Activated naive CD8-positive, alpha-beta T cell treated with anti-CD3 and anti-CD28 coated beads, Interleukin-2, amount 50 U/mL, for 24 hours (primary cell): ENCODE data around the gene MARK4.

Experiments used
- ATAC-seq: fragments of 150-1000 bp; cut with Tn5 transposase; one replicate; pipeline ENCODE4 v1.10.0; 2021
- DNase-seq: peaks from one replicate; pipeline ENCODE4 v3.0.0; 2021
- H3K27ac Mint-ChIP-seq: one replicate; pipeline ENCODE4 v1.8.0; 2021; ENCODE audit warnings: mild to moderate bottlenecking, mixed read lengths
- H3K27me3 Mint-ChIP-seq: one replicate; pipeline ENCODE4 v1.8.0; 2021; ENCODE audit warnings: mixed read lengths
- H3K36me3 Mint-ChIP-seq: one replicate; pipeline ENCODE4 v1.8.0; 2021; ENCODE audit warnings: low read depth, mixed read lengths
- H3K4me1 Mint-ChIP-seq: one replicate; pipeline ENCODE4 v1.8.0; 2021; ENCODE audit warnings: mixed read lengths
- H3K4me3 Mint-ChIP-seq: one replicate; pipeline ENCODE4 v1.8.0; 2021; ENCODE audit warnings: mild to moderate bottlenecking, moderate library complexity, mixed read lengths
- H3K9me3 Mint-ChIP-seq: one replicate; pipeline ENCODE4 v1.8.0; 2021; ENCODE audit warnings: mixed read lengths

The MARK4 gene

DNA sequence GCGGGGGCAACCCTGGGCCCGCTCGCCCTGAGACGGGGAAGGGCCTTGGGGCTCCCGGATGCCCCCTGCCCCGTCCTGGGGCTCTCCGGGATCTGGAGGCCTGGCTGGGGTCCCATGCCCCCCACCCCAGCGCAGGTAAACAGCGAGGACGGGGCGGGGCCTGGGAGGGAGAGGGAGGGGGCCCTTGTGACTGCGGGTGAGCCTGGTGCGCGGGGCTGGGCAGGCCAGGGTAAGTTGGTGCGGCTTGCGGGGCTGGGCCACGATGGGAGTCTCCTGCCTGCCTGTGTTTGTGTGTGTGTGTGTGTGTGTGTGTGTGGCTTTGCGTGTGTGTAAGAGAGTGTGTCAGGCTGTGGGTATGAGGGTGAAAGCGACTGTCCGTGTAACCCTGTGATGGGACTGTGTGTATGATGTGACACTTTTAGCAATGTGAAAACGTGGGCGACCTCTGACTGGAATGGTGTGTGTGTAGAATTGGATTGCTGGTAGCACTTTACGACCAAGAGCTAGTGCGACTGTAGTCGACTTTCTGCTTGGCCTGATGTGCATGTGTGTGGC, 89.9 kb downstream of the MARK4 start:
- ATAC-seq (peak; percentile 6), DNase-seq (no peak)
- no peaks in the 10 kb centered on the region for H3K9me3 Mint-ChIP-seq
- H3K36me3 Mint-ChIP-seq, result no peaks in the 10 kb centered on the region
- H3K27me3 Mint-ChIP-seq, result peaks cover 31% of the 10 kb centered on the region
- no peak overlapping the region for H3K4me3 Mint-ChIP-seq
- H3K4me1 Mint-ChIP-seq, result peaks cover 3% of the 10 kb centered on the region
- no peak overlapping the region for H3K27ac Mint-ChIP-seq

DNA sequence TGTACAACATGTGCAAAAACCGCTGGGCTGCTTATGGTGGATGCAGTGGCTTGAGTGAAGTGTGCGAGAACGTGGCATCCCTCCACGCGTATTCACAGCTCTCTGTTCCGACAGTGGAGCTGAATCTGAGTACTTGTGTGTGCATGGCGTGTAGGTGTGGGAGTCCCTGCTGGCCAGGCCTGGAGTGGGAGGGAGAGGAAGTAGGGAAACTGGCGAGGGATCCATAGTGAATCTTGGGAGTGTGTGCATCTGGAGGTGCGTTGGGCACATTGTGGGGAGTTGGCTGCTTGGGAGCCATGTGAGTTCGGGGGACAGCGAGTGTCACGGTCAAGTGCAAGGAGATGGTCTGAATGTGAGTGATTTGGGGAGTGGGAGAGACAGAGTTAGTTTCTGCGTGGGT, 91.8 kb downstream of the MARK4 start:
- no peak for ATAC-seq
- Mint-ChIP-seq H3K4me3 (no peak overlapping the region), H3K36me3 (no peaks in the 10 kb centered on the region), H3K27me3 (peaks cover 31% of the 10 kb centered on the region), H3K9me3 (no peaks in the 10 kb centered on the region), H3K27ac (no peak overlapping the region), H3K4me1 (peaks cover 3% of the 10 kb centered on the region)
- no peak for DNase-seq

DNA sequence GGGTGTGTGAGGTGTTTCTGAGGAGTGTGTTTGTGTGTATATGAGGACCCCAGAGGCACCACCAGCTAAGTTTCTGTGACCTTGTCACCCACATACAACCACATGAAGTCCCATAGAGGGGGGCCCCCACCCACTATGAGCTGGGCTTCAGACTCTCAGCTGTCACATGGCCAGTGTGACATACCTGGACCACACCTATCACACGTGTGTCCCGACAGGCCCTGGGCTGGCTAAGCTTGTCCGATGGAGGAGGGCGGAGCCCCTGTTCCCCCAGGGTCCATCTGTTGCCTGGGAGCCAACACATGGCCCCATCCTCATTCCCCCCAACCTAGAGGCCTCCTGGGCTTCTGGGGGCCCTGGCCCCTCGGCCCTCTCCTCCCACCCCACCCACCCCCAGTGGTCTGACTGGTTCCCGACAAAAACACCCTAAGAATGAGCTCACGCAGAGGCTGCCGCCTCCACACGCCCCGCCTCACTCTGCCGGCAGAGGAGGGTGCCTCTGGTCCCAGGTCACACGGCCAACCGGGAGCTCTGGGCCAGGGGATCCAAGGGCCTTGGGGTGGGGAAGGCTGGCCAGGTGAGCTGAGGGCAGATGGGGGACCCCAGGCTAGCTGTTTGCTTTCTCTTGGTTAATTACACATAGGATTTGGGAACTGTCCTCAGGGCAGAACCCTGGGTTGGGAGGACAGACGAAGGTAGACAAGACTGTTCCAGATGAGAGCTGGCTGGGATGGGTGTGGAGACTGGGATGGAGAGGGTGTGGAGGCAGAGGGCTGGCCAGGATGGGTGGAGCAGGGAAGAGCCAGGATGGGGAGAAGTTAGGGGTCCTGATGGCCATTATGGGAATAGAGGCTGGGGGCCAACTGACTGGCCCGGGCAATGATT, 93.8 kb downstream of the MARK4 start:
- H3K4me1 Mint-ChIP-seq, result peaks cover 3% of the 10 kb centered on the region
- H3K27me3 Mint-ChIP-seq, result peaks cover 21% of the 10 kb centered on the region
- DNase-seq, result no peak
- ATAC-seq, result no peak
- H3K9me3 Mint-ChIP-seq, result no peaks in the 10 kb centered on the region
- H3K27ac Mint-ChIP-seq, result no peak overlapping the region
- H3K36me3 Mint-ChIP-seq, result no peaks in the 10 kb centered on the region
- H3K4me3 Mint-ChIP-seq, result no peak overlapping the region

DNA sequence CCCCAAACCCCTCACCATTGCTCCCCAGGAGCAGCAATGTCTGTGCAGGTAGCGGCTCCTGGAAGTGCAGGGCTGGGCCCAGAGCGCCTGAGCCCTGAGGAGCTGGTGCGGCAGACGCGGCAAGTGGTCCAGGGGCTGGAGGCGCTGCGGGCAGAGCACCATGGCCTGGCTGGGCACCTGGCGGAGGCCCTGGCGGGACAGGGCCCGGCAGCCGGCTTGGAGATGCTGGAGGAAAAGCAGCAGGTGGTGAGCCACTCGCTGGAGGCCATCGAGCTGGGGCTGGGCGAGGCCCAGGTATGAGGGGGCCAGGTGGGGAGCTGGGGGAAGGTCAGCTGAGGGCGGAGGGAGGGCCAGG, 94.4 kb downstream of the MARK4 start:
- Mint-ChIP-seq H3K27ac (no peak overlapping the region), H3K36me3 (no peaks in the 10 kb centered on the region), H3K4me1 (no peaks in the 10 kb centered on the region), H3K4me3 (no peak overlapping the region), H3K9me3 (no peaks in the 10 kb centered on the region), H3K27me3 (peaks cover 17% of the 10 kb centered on the region)
- DNase-seq, result no peak
- no peak for ATAC-seq

DNA sequence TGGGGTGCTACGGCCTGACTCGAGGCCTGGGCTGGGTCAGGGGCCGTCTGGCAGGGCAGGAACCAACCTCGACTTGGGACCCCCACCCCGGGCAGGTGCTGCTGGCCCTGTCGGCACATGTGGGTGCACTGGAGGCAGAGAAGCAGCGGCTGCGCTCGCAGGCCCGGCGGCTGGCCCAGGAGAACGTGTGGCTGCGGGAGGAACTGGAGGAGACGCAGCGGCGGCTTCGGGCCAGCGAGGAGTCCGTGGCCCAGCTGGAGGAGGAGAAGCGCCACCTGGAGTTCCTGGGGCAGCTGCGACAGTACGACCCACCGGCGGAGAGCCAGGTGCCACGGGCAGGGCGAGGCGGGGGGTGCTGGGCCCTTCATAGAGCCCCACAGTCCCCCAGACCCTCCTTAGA, 95.4 kb downstream of the MARK4 start:
- no peaks in the 10 kb centered on the region for H3K9me3 Mint-ChIP-seq
- no peaks in the 10 kb centered on the region for H3K36me3 Mint-ChIP-seq
- no peaks in the 10 kb centered on the region for H3K4me1 Mint-ChIP-seq
- peaks cover 17% of the 10 kb centered on the region for H3K27me3 Mint-ChIP-seq
- ATAC-seq (no peak), DNase-seq (no peak)
- no peak overlapping the region for H3K4me3 Mint-ChIP-seq
- no peak overlapping the region for H3K27ac Mint-ChIP-seq

DNA sequence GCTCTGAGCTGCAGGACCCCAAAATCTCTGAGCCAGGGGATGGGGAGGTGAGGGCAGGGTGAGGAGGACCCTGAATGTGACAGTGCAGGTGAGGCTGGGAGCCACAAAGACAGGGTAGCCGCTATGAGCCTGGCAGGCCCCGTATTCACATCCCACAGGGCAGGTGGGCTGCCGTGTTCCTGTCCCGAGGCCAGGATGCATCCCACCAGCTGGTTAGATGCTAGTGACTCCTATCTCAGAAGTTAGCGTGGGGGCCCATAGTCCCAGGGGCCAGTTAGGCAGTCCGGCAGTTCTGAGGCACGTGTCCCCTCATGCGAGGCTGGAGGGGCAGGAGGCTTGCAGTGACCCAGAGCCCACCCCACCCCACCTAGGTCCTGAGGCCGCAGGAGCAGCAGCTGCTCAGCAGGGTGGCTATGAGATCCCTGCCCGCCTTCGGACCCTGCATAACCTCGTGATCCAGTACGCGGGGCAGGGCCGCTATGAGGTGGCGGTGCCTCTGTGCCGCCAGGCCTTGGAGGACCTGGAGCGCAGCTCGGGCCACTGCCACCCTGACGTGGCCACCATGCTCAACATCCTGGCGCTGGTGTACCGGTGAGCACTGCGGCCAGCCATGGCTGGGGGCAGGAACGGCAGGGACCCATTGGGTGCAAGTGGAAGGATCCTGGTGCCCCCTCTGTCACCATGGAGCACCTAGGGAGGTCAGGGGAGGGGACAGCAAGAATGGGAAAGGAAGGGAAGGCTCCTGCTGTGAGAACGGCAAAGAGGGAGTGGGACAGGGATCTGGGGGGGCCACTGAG, 96.7 kb downstream of the MARK4 start:
- Mint-ChIP-seq H3K4me3 (no peak overlapping the region), H3K27me3 (peaks cover 17% of the 10 kb centered on the region), H3K27ac (no peak overlapping the region), H3K4me1 (no peaks in the 10 kb centered on the region), H3K9me3 (no peaks in the 10 kb centered on the region), H3K36me3 (no peaks in the 10 kb centered on the region)
- DNase-seq (no peak), ATAC-seq (no peak)

DNA sequence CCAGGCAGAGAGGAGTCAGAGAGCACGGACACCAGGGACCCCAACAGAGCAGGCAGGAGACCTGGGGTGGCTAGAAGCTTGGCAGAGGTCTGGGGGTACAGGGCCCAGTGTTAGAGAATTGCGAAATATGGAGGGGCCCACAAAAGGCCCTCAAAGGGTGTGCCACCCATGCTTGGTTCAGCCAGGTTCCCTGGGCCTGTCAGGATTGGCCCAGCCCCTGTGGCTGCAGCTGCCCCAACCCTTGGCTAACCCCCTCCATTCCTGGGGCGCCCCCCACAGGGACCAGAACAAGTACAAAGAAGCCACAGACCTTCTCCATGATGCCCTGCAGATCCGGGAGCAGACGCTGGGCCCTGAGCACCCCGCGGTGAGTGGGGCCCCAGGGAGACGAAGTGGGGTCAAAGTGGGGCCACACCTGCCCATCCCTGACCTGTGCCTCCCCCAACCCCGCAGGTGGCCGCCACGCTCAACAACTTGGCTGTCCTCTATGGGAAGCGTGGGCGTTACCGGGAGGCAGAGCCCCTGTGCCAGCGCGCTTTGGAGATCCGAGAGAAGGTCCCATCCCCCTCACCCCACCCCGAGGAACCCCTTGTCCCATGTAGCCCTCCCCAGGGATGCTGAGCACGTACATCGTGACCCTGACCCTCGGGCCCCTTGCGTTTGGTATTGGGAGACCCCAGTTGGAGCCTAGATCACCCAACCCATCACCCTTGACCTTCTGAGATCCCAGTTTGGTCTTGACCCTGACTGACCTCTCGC, 97.5 kb downstream of the MARK4 start:
- H3K36me3 Mint-ChIP-seq, result peaks cover 1% of the 10 kb centered on the region
- no peaks in the 10 kb centered on the region for H3K9me3 Mint-ChIP-seq
- no peak overlapping the region for H3K4me3 Mint-ChIP-seq
- DNase-seq, result no peak
- no peak for ATAC-seq
- H3K4me1 Mint-ChIP-seq, result no peaks in the 10 kb centered on the region
- H3K27me3 Mint-ChIP-seq, result peaks cover 16% of the 10 kb centered on the region
- no peak overlapping the region for H3K27ac Mint-ChIP-seq

DNA sequence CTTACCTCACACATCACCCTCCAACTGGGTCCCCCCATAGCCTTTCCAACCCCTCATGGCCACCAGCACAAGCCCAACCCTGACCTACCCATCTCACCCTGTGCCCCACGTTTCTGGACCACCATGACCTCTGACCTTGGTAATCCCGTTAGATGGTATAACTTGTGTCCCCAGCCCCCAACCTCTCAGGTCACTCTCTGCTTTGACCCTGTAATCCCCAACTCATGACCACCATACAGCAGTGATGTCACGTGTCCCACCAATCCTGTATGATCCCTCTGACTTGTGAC, 98.0 kb downstream of the MARK4 start:
- H3K36me3 Mint-ChIP-seq, result peaks cover 1% of the 10 kb centered on the region
- no peaks in the 10 kb centered on the region for H3K4me1 Mint-ChIP-seq
- H3K27me3 Mint-ChIP-seq, result peaks cover 14% of the 10 kb centered on the region
- no peaks in the 10 kb centered on the region for H3K9me3 Mint-ChIP-seq
- H3K4me3 Mint-ChIP-seq, result no peak overlapping the region
- ATAC-seq (no peak), DNase-seq (no peak)
- no peak overlapping the region for H3K27ac Mint-ChIP-seq

DNA sequence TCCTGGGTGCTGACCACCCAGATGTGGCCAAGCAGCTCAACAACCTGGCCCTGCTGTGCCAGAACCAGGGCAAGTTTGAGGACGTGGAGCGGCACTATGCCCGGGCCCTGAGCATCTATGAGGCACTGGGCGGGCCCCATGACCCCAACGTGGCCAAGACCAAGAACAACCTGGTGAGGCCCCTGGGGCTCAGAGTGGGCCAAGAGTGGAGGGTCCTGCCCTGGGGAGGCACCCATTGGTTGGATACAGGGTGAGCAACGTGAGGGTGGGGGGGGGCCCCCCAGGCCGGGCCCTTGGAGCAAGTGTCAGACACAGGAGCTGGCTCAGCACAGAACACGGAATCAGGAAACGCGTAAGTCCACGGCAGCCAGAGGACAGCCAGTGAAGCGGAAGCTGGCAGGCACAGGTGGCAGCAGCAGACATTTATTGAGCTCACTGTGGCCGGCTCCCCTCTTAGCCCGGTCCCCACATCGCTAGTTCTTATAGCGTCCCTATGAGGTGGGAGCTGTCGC, 98.4 kb downstream of the MARK4 start:
- Mint-ChIP-seq H3K27ac (no peak overlapping the region), H3K9me3 (no peaks in the 10 kb centered on the region), H3K4me3 (no peak overlapping the region), H3K4me1 (no peaks in the 10 kb centered on the region), H3K27me3 (peaks cover 11% of the 10 kb centered on the region), H3K36me3 (peaks cover 1% of the 10 kb centered on the region)
- DNase-seq (no peak), ATAC-seq (no peak)

DNA sequence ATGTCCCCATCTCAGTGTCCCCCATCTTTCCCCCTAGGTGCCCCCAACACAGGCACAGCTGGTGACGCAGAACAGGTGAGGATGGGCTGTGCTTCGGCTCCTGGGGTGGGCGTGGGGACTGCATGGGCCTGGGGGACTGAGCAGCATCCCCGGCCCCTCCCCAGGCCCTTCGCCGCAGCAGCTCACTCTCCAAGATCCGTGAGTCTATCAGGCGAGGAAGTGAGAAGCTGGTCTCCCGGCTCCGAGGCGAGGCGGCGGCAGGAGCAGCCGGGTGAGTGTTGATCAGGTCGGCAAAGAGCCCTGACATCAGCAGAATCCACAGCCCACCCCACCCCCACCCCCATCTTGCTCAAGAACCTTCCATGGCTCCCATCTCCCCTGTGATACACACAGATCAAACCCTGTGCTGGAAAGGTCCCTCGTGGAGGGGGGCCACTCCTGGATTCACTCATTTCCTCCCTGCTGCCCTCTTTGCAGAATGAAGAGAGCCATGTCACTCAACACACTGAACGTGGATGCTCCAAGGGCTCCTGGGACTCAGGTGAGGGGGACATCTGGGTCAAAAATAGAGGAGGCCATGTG, 99.5 kb downstream of the MARK4 start:
- Mint-ChIP-seq H3K9me3 (no peaks in the 10 kb centered on the region), H3K4me1 (no peaks in the 10 kb centered on the region), H3K4me3 (no peak overlapping the region), H3K27ac (no peak overlapping the region), H3K27me3 (peaks cover 7% of the 10 kb centered on the region), H3K36me3 (peaks cover 5% of the 10 kb centered on the region)
- DNase-seq, result no peak
- no peak for ATAC-seq

DNA sequence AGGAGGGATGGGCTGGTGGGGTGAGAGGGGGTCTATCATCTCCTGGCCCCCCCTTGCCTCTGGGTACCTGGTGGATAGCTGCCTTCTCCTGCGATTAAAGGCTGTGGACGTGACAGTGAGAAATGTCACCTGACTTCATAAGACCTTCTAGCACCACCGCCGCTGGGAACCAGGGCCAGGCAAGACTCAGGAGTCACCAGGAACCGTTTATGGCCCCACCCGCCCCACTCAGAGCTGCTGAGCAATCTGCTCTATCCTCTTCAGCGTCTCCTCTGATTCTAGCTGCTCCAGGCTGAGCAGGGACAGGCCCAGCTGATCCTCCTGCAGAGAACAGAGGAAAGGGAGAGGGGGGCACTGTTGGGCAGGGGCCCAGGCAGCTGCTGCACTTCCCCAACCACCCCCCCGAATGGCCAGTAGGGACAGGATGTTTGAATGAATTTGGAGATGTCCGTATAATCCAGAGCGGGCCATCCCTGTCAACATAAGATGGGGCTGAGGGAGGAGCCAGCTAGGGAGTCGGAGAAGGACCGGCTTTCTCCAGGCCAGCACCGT, 100.4 kb downstream of the MARK4 start:
- no peak for ATAC-seq
- H3K36me3 Mint-ChIP-seq, result peaks cover 10% of the 10 kb centered on the region
- no peaks in the 10 kb centered on the region for H3K4me1 Mint-ChIP-seq
- H3K9me3 Mint-ChIP-seq, result no peaks in the 10 kb centered on the region
- H3K27ac Mint-ChIP-seq, result no peak overlapping the region
- DNase-seq, result no peak
- H3K27me3 Mint-ChIP-seq, result no peaks in the 10 kb centered on the region
- no peak overlapping the region for H3K4me3 Mint-ChIP-seq

DNA sequence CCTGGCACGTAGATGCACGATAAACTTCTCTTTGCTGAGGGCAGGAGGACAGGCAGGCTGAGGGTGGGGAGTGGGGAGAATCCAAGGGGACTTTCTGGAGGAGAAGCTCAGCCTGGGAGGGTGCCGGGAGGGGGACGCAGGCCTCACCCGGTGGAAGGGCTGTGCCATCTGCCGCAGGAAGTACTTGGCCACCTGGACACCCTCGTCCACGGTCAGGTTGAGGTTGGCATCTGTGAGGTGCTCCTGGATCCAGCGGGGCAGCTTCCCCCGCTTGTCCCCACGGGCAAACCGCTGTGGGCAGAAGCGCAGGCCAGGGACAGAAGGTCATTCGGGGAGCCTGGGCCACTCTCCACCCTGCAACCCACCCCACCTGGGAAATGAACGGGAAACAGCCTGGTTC, 101.0 kb downstream of the MARK4 start:
- Mint-ChIP-seq H3K4me3 (no peak overlapping the region), H3K36me3 (peaks cover 10% of the 10 kb centered on the region)
- no peak for DNase-seq

DNA sequence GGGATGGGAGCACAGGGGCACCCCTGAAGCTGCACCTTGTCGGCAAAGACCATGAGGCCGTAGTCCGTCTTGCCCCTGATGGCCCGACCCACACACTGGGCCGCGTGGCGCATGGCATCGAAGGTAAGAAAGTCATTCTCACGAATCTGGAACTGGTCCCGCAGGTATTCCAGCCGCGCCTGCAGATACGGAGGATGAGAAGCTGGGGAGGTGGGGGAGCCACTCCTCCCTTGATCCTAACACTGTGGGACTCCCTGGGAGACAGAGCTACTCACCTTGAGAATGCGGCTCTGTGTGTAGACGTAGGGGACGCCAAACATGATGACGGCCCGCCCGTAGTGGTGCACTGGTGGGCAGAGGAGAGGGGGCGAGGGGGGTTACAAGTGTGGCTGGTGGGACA, 101.4 kb downstream of the MARK4 start:
- Mint-ChIP-seq H3K27ac (no peak overlapping the region), H3K9me3 (no peaks in the 10 kb centered on the region), H3K4me3 (no peak overlapping the region), H3K36me3 (peaks cover 13% of the 10 kb centered on the region), H3K27me3 (no peaks in the 10 kb centered on the region), H3K4me1 (no peaks in the 10 kb centered on the region)
- no peak for DNase-seq
- no peak for ATAC-seq

More for the DNA sequence above, 101.0 kb downstream of the MARK4 start:
- Mint-ChIP-seq H3K27me3 (no peaks in the 10 kb centered on the region), H3K4me1 (no peaks in the 10 kb centered on the region), H3K27ac (no peak overlapping the region), H3K9me3 (no peaks in the 10 kb centered on the region)
- no peak for ATAC-seq
